ENCODE measurements around the gene KCNB1. TPM values are rescaled to one million over a fixed set of nuclear protein-coding genes. Genes with fewer than 3 reads are reported as not detected.
A peak's percentile ranks its signal among the peaks of the same experiment; 100 is the strongest.

The KCNB1 gene
- total RNA-seq, 1 experiment from 2014 or later, result 0.68 TPM

GRCh38 chr20:49318091-49318429 is 164.4 kb downstream of the KCNB1 start:
- Histone ChIP-seq H3T11ph (ENCODE audit: low read length) (no peak overlapping the region), H3K27me3 (ENCODE audit: insufficient read depth, low read length) (peaks cover 20% of the 10 kb centered on the region; the same call in 1 of the 2 replicates), H2AK5ac (ENCODE audit: insufficient read length, low read length) (no peak overlapping the region), H3K23me2 (ENCODE audit: insufficient read length, low read depth, low read length, poor library complexity, severe bottlenecking) (peaks cover 9% of the 10 kb centered on the region), H2BK12ac (ENCODE audit: insufficient read length, low read depth, low read length) (no peak overlapping the region), H2AFZ (ENCODE audit: low read length) (no peak overlapping the region), H4K20me1 (ENCODE audit: control insufficient read depth, insufficient read depth, insufficient read length) (no peaks in the 10 kb centered on the region), H3K18ac (ENCODE audit: insufficient read length, low read depth, low read length) (no peak overlapping the region), H3K79me1 (ENCODE audit: insufficient read depth, low read depth, low read length, poor library complexity, severe bottlenecking) (no peaks in the 10 kb centered on the region), H3K23ac (ENCODE audit: insufficient read length, low read depth, low read length) (no peak overlapping the region), H2BK120ac (ENCODE audit: low read depth, low read length, poor library complexity, severe bottlenecking) (no peak overlapping the region), H3K9ac (ENCODE audit: extremely low read depth, insufficient read length, low read length) (no peak overlapping the region), H2BK20ac (ENCODE audit: low read depth, low read length, poor library complexity, severe bottlenecking) (no peak overlapping the region), H4K5ac (ENCODE audit: insufficient read length, low read depth, low read length) (no peak overlapping the region), H3K79me2 (ENCODE audit: insufficient read depth, low read length) (no peaks in the 10 kb centered on the region), H4K91ac (ENCODE audit: insufficient read length, low read depth, low read length) (no peak overlapping the region), H2BK15ac (ENCODE audit: low read depth, low read length) (no peak overlapping the region), H3K4ac (ENCODE audit: low read depth, low read length) (no peak overlapping the region), H3K9me3 (ENCODE audit: control insufficient read depth, low read depth, low read length) (no peaks in the 10 kb centered on the region), H3K27ac (ENCODE audit: insufficient read length, low read depth, low read length) (no peak overlapping the region), H4K8ac (replicated peaks; ENCODE audit: insufficient read length, low read depth, low read length) (no peak overlapping the region), H3K4me2 (ENCODE audit: insufficient read depth, insufficient read length, low read length) (peak overlapping the region; percentile 66), H3K4me1 (ENCODE audit: insufficient read depth, low read length) (no peaks in the 10 kb centered on the region), H2BK5ac (ENCODE audit: insufficient read length, low read length) (no peak overlapping the region), H3K56ac (ENCODE audit: insufficient read length, low read depth, low read length) (no peak overlapping the region), H3K14ac (ENCODE audit: insufficient read depth, low read length) (no peak overlapping the region)
- H3K9me3 Mint-ChIP-seq, result peaks cover 5 to 10% of the 10 kb centered on the region in 2 experiments; a peak in 2 of 5 replicates
- H3K4me1 Mint-ChIP-seq, result peaks cover 17 to 20% of the 10 kb centered on the region in 2 experiments
- H3K27me3 Mint-ChIP-seq (ENCODE audit: low read depth), result peaks cover 81% of the 10 kb centered on the region
- TF ChIP-seq CTCF (conservative IDR thresholded peaks at IDR 0.05), result no peak
- no peak overlapping the region for H3K27ac Mint-ChIP-seq
- no CpG with 5 or more reads among the region's 23 CpGs for WGBS (ENCODE audit: extremely low coverage, insufficient read length, low lambda C conversion rate)
- H3K36me3 Mint-ChIP-seq (ENCODE audit: insufficient read depth in 1 of 3, low read depth in 3 of 3), result no peaks in the 10 kb centered on the region; a peak in 1 of 7 replicates
- H3K4me3 Mint-ChIP-seq, result peak overlapping the region; percentile 69 to 87
- DNase-seq, result no peak

Data from H9 (cell line).